Measurements from ENCODE around the gene CHN2. TPM values are rescaled to one million over a fixed set of nuclear protein-coding genes. Genes with fewer than 3 reads are reported as not detected.

The CHN2 gene
- total RNA-seq, 6 experiments from 2014 or later: not detected

- TF ChIP-seq, protein P1, sequence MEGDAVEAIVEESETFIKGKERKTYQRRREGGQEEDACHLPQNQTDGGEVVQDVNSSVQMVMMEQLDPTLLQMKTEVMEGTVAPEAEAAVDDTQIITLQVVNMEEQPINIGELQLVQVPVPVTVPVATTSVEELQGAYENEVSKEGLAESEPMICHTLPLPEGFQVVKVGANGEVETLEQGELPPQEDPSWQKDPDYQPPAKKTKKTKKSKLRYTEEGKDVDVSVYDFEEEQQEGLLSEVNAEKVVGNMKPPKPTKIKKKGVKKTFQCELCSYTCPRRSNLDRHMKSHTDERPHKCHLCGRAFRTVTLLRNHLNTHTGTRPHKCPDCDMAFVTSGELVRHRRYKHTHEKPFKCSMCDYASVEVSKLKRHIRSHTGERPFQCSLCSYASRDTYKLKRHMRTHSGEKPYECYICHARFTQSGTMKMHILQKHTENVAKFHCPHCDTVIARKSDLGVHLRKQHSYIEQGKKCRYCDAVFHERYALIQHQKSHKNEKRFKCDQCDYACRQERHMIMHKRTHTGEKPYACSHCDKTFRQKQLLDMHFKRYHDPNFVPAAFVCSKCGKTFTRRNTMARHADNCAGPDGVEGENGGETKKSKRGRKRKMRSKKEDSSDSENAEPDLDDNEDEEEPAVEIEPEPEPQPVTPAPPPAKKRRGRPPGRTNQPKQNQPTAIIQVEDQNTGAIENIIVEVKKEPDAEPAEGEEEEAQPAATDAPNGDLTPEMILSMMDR (IDR thresholded peaks at IDR 0.05): no peak
- Mint-ChIP-seq H3K4me1 (ENCODE audit: low read depth) (no peaks in the 10 kb centered on the region), H3K27me3 (ENCODE audit: insufficient read depth) (peaks cover 4% of the 10 kb centered on the region), H3K4me3 (no peak overlapping the region), H3K27ac (no peak overlapping the region), H3K36me3 (ENCODE audit: low read depth) (no peaks in the 10 kb centered on the region), H3K9me3 (no peaks in the 10 kb centered on the region)
- no peak for DNase-seq
Measured at GRCh38 chr7:29340696-29341095, 146.1 kb downstream of the CHN2 start.

DNA sequence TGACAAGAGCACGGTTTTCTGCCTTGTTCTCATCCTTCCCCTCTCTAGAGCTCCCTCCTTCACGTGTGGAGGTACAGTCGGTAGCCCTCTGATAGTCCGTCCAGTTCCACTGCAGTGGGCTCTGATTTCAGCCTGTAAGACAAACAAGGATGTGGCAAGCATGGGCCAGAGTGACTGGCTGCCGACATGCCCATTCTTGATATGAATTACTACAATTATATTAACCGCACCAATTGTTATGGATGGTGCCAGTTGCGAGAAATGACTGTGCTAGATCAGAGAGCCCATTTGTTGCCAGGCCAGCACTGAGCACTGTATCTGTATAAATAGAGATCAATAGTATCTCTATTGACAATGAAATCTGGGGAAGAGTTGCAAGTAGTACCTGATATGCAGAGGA is 146.6 kb downstream of the CHN2 start:
- Mint-ChIP-seq H3K27me3 (ENCODE audit: insufficient read depth) (peaks cover 2% of the 10 kb centered on the region), H3K36me3 (ENCODE audit: low read depth) (no peaks in the 10 kb centered on the region), H3K4me3 (no peak overlapping the region), H3K27ac (no peak overlapping the region), H3K4me1 (ENCODE audit: low read depth) (no peaks in the 10 kb centered on the region), H3K9me3 (no peaks in the 10 kb centered on the region)
- TF ChIP-seq, protein P1 (IDR thresholded peaks at IDR 0.05): no peak
- no peak for DNase-seq

DNA sequence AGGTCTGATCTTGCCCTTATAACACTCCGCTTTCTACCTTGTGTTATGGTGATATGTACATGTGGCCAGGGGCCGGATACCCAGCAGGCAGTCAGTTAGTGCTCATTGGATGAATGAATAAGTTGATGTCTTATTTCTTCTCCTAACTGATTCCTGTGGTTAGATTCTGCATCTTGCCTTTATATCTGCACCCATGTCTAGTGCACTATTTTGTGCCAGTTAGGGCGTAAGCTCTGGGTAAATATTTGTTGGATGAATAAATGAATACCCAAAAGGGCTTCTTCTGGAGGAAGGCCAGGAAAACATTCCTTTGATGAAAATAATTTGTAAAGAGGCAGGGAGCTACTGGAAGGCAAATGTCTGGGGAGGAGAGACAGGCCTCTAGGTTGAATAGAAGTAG is 148.2 kb downstream of the CHN2 start:
- Mint-ChIP-seq H3K27me3 (ENCODE audit: insufficient read depth) (no peaks in the 10 kb centered on the region; the same call in 1 of the 2 replicates), H3K4me1 (ENCODE audit: low read depth) (no peaks in the 10 kb centered on the region), H3K27ac (no peak overlapping the region), H3K9me3 (no peaks in the 10 kb centered on the region), H3K36me3 (ENCODE audit: low read depth) (no peaks in the 10 kb centered on the region), H3K4me3 (no peak overlapping the region)
- peak; percentile 17 for DNase-seq
- TF ChIP-seq, protein P1 (IDR thresholded peaks at IDR 0.05): no peak

DNA sequence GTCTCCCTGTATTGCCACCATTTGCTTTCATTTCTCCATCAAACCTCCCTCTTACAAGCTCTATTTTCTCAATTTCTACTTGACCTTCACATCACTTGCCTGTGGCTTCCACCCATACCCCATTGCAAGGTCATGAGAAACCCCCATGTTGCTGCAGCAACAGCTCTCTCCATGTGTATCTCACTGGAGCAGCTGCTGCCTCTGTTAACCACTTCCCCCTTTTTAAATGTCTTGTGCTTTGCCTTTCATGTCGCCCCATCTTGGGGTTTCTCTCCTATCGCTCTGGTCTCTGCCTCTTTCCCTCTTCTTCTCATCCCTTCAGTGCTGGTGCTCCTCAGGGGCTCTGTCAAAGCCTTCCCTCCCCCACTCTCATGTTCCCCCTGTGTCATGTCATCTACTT is 148.8 kb downstream of the CHN2 start:
- Mint-ChIP-seq H3K4me3 (no peak overlapping the region), H3K27me3 (ENCODE audit: insufficient read depth) (peaks cover 3% of the 10 kb centered on the region; the same call in 1 of the 2 replicates), H3K9me3 (no peaks in the 10 kb centered on the region), H3K4me1 (ENCODE audit: low read depth) (no peaks in the 10 kb centered on the region), H3K27ac (no peak overlapping the region), H3K36me3 (ENCODE audit: low read depth) (no peaks in the 10 kb centered on the region)
- TF ChIP-seq, protein P1 (IDR thresholded peaks at IDR 0.05): no peak
- DNase-seq: no peak

- H3K27ac Mint-ChIP-seq: no peak overlapping the region
- H3K4me1 Mint-ChIP-seq (ENCODE audit: low read depth): no peaks in the 10 kb centered on the region
- no peaks in the 10 kb centered on the region for H3K9me3 Mint-ChIP-seq
- TF ChIP-seq, protein P1 (IDR thresholded peaks at IDR 0.05): no peak
- peaks cover 3% of the 10 kb centered on the region; the same call in 1 of the 2 replicates for H3K27me3 Mint-ChIP-seq (ENCODE audit: insufficient read depth)
- no peaks in the 10 kb centered on the region for H3K36me3 Mint-ChIP-seq (ENCODE audit: low read depth)
- no peak overlapping the region for H3K4me3 Mint-ChIP-seq
- no peak for DNase-seq
Measured at GRCh38 chr7:29344334-29344978, 149.9 kb downstream of the CHN2 start.

Data from HFFc6 (cell line).